Fibroblast of villous mesenchyme (primary cell): ENCODE data around the gene PDCD7. TPM values are rescaled to one million over a fixed set of nuclear protein-coding genes. Genes with fewer than 3 reads are reported as not detected.
A peak's percentile ranks its signal among the peaks of the same experiment; 100 is the strongest.

Experiments
- DNase-seq: peaks from one replicate; pipeline ENCODE4 v3.0.0-alpha.2; 2010; ENCODE audit warnings: low read depth
- H3K4me3 ChIP-seq: 2 replicates; pipeline ENCODE4 v1.5.1; 2011; ENCODE audit warnings: low read depth, mild to moderate bottlenecking, low read length
- small RNA-seq: library from RNA; depleted of rRNA; stranded (forward); fragments of <200 nt; gene quantifications from one replicate; pipeline ENCODE3, GENCODE V24; 2012
- total RNA-seq: library from RNA; depleted of rRNA; stranded (reverse); fragments of >200 nt; gene quantifications from 2 replicates; pipeline ENCODE4 v1.2.3, GENCODE V29; 2012
- TF ChIP-seq, protein P1 (sequence below): IDR thresholded peaks from 2 replicates; pipeline ENCODE4 v1.5.1; 2012; ENCODE audit warnings: low read depth, mild to moderate bottlenecking, low read length; ENCODE audit not compliant: insufficient read depth

PDCD7 gene
- total RNA-seq, 1 donor, result 20.7 TPM

DNA sequence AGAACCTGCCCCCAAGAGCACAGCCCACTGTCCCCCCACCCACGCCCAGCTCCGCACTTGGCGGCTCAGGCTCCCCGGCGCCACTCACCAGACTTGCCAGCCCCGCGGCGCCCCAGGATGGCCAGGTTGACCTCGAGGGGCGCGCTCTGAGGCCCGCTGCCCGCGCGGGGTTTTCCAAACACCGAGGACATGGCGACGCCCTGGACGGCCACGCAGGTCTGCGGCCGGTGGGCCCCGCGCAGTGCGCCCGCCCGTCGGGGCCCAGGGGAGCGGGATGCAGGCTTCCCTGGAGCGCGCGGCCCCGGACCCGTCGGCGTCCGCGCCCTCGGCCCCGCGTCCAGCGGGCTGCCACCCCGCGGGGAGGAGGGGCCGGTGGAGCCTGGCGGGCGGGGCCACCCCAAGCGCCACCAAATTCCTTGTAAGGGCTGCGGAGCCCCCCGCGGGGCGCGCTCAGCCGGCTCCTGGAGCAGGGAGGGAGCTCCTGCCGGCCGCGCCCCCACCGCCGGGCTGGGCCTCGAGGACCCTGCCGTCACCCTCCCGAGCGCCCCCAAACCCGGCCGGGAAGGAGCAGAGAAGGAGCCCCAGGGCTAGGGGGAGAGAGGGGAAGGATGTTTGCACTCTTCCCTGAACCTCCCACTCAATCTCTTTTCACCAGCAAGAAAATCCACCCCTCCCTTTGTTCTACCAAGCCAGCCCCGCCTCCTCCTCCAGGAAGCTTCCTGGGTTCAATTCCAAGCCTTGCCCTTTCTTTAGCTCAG lies 65.8 kb downstream of the PDCD7 start, which contains the start of gene RASL12:
TSS of gene RASL12 (minus strand) at position 347 of the 758 bp plus-strand sequence. CDS start at position 191, 156 bp downstream.
- TF ChIP-seq, protein P1, sequence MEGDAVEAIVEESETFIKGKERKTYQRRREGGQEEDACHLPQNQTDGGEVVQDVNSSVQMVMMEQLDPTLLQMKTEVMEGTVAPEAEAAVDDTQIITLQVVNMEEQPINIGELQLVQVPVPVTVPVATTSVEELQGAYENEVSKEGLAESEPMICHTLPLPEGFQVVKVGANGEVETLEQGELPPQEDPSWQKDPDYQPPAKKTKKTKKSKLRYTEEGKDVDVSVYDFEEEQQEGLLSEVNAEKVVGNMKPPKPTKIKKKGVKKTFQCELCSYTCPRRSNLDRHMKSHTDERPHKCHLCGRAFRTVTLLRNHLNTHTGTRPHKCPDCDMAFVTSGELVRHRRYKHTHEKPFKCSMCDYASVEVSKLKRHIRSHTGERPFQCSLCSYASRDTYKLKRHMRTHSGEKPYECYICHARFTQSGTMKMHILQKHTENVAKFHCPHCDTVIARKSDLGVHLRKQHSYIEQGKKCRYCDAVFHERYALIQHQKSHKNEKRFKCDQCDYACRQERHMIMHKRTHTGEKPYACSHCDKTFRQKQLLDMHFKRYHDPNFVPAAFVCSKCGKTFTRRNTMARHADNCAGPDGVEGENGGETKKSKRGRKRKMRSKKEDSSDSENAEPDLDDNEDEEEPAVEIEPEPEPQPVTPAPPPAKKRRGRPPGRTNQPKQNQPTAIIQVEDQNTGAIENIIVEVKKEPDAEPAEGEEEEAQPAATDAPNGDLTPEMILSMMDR, result no peak

More for the DNA sequence above, 65.8 kb downstream of the PDCD7 start, which contains the start of gene RASL12:
- no peak for DNase-seq
- H3K4me3 ChIP-seq, result peak within 1 kb of the TSS; percentile 38

Small RNA genes within 50 kb of the gene (small RNA-seq; reads per million reads assigned to genes)
- not detected for gene AC013553.1

Other genes starting within 250 kb of the PDCD7 start
- 3.9 and 7.1 TPM in 2 replicates for gene ANKDD1A, start 221.9 kb downstream of the PDCD7 start, total RNA-seq
- 110 and 130 TPM in 2 replicates for gene SPG21, start 143.9 kb downstream of the PDCD7 start, total RNA-seq
- gene MTFMT, start 104.2 kb downstream of the PDCD7 start, total RNA-seq, result 18.0 and 30.7 TPM in 2 replicates
- not detected in 2 replicates for gene SLC51B, start 88.4 kb downstream of the PDCD7 start, total RNA-seq
- gene RASL12, start 65.8 kb downstream of the PDCD7 start, total RNA-seq, result under 0.01 and 2.9 TPM in 2 replicates
- gene KBTBD13, start 57.1 kb downstream of the PDCD7 start, total RNA-seq, result not detected in 2 replicates
- 1.7 and 2.3 TPM in 2 replicates for gene UBAP1L, start 18.6 kb downstream of the PDCD7 start, total RNA-seq
- gene CLPX, start 51.5 kb upstream of the PDCD7 start, total RNA-seq, result 35.1 and 44.5 TPM in 2 replicates
- under 0.01 TPM in 2 replicates for gene CILP, start 77.7 kb upstream of the PDCD7 start, total RNA-seq
- 3.0 and 4.5 TPM in 2 replicates for gene PARP16, start 153.1 kb upstream of the PDCD7 start, total RNA-seq
- not detected in 2 replicates for gene RNU5A-1, start 162.2 kb upstream of the PDCD7 start, total RNA-seq
- not detected in 2 replicates for gene RNU5B-1, start 170.9 kb upstream of the PDCD7 start, total RNA-seq
- gene IGDCC3, start 244.2 kb upstream of the PDCD7 start, total RNA-seq, result under 0.01 TPM in 2 replicates